ENCODE data around the gene SCFD2.
A peak's percentile ranks its signal among the peaks of the same experiment; 100 is the strongest.
"Not testable (repeated sequence)": the region's sequence is repeated elsewhere in the genome, so short reads cannot be mapped to it uniquely, and the experiment has no call there.

The SCFD2 gene

GRCh38 chr4:53313510-53313909 is 52.4 kb downstream of the SCFD2 start:
- DNase-seq (ENCODE audit: low read depth), result peak; percentile 26
- no peak for TF ChIP-seq CTCF (conservative IDR thresholded peaks at IDR 0.05; ENCODE audit: control insufficient read depth, insufficient read depth, low read depth, low read length)
- H3K4me3 ChIP-seq (ENCODE audit: control insufficient read depth, low read depth, low read length), result no peak overlapping the region

- DNase-seq (ENCODE audit: low read depth), result peak; percentile 15
These were observed 56.4 kb downstream of the SCFD2 start for GRCh38 chr4:53309321-53310040.

GRCh38 chr4:53307819-53308780 is 57.8 kb downstream of the SCFD2 start:
- DNase-seq (ENCODE audit: low read depth), result peak; percentile 60

More at GRCh38 chr4:53309321-53310040, 56.4 kb downstream of the SCFD2 start:
- TF ChIP-seq CTCF (conservative IDR thresholded peaks at IDR 0.05; ENCODE audit: control insufficient read depth, insufficient read depth, low read depth, low read length), result no peak
- H3K4me3 ChIP-seq (ENCODE audit: control insufficient read depth, low read depth, low read length), result no peak overlapping the region

GRCh38 chr4:53307210-53307609 is 58.7 kb downstream of the SCFD2 start:
- TF ChIP-seq CTCF (conservative IDR thresholded peaks at IDR 0.05; ENCODE audit: control insufficient read depth, insufficient read depth, low read depth, low read length), result no peak
- DNase-seq (ENCODE audit: low read depth), result no peak
- no peak overlapping the region for H3K4me3 ChIP-seq (ENCODE audit: control insufficient read depth, low read depth, low read length)

More at GRCh38 chr4:53307819-53308780, 57.8 kb downstream of the SCFD2 start:
- no peak overlapping the region for H3K4me3 ChIP-seq (ENCODE audit: control insufficient read depth, low read depth, low read length)
- no peak for TF ChIP-seq CTCF (conservative IDR thresholded peaks at IDR 0.05; ENCODE audit: control insufficient read depth, insufficient read depth, low read depth, low read length)

GRCh38 chr4:53306729-53307128 is 59.1 kb downstream of the SCFD2 start:
- no peak for TF ChIP-seq CTCF (conservative IDR thresholded peaks at IDR 0.05; ENCODE audit: control insufficient read depth, insufficient read depth, low read depth, low read length)
- peak; percentile 92 for DNase-seq (ENCODE audit: low read depth)
- H3K4me3 ChIP-seq (ENCODE audit: control insufficient read depth, low read depth, low read length), result peak overlapping the region; percentile 3

- not testable (repeated sequence) for H3K4me3 ChIP-seq (ENCODE audit: control insufficient read depth, low read depth, low read length); DNase-seq (ENCODE audit: low read depth)
These were observed 73.7 kb downstream of the SCFD2 start for GRCh38 chr4:53292209-53292608.

GRCh38 chr4:53281438-53281837 is 84.4 kb downstream of the SCFD2 start:
- no peak for TF ChIP-seq CTCF (conservative IDR thresholded peaks at IDR 0.05; ENCODE audit: control insufficient read depth, insufficient read depth, low read depth, low read length)
- peak; percentile 33 for DNase-seq (ENCODE audit: low read depth)
- no peak overlapping the region for H3K4me3 ChIP-seq (ENCODE audit: control insufficient read depth, low read depth, low read length)

Data from fibroblast of mammary gland (primary cell).